HepG2 (cell line): Measurements from ENCODE around the gene INAFM1. TPM values are rescaled to one million over a fixed set of nuclear protein-coding genes. Genes with fewer than 3 reads are reported as not detected.

ENCODE experiments used
- DNMT3B ChIP-seq: conservative IDR thresholded peaks from 2 replicates; pipeline ENCODE4 v1.6.1; 2016; ENCODE audit warnings: missing biosample characterization, control low read depth
- FOSL1 ChIP-seq: sonication (generic); formaldehyde crosslinking; IDR thresholded peaks from 2 replicates; pipeline ENCODE4 v1.9.0; 2021; ENCODE audit warnings: missing genetic modification reagents, borderline replicate concordance
- FOSL2 ChIP-seq: sonication (generic); formaldehyde crosslinking; IDR thresholded peaks from 2 replicates; pipeline ENCODE4 v1.4.0; 2020; ENCODE audit warnings: missing genetic modification reagents
- HMGA1 ChIP-seq: sonication (generic); formaldehyde crosslinking; conservative IDR thresholded peaks from 2 replicates; pipeline ENCODE4 v1.4.0; 2020; ENCODE audit warnings: missing genetic modification reagents
- MAZ ChIP-seq, 2 experiments: sonication (generic) in 1 of 2; formaldehyde crosslinking in 1 of 2; IDR thresholded peaks; 2 replicates each; pipeline versions ENCODE4 v1.5.0 to v1.6.1; 2012 to 2020; ENCODE audit warnings: low read depth in 2 of 2, mild to moderate bottlenecking in 2 of 2, borderline replicate concordance in 1 of 2, improper control_type of control experiment in 1 of 2, low read length in 1 of 2, missing genetic modification reagents in 1 of 2, moderate library complexity in 1 of 2
- MZF1 ChIP-seq: sonication (generic); formaldehyde crosslinking; IDR thresholded peaks from 2 replicates; pipeline ENCODE4 v1.8.1; 2023; ENCODE audit warnings: mild to moderate bottlenecking, missing genetic modification reagents, borderline replicate concordance
- PHB2 ChIP-seq: fragments of 450-650 bp; IDR thresholded peaks from 2 replicates; pipeline ENCODE4 v1.6.1; 2018; ENCODE audit not compliant: partially characterized antibody
- SRSF9 ChIP-seq: fragments of 200-400 bp; formaldehyde crosslinking; IDR thresholded peaks from 2 replicates; pipeline ENCODE4 v1.6.1; 2018; ENCODE audit warnings: borderline replicate concordance, mild to moderate bottlenecking, low read depth, low read length; ENCODE audit not compliant: insufficient read depth, poor library complexity, severe bottlenecking
- ZNF441 ChIP-seq: sonication (generic); formaldehyde crosslinking; IDR thresholded peaks from 2 replicates; pipeline ENCODE4 v1.7.0; 2021; ENCODE audit warnings: missing genetic modification reagents, borderline replicate concordance
- polyA plus RNA-seq, 8 experiments: library from polyadenylated mRNA; depleted of rRNA in 3 of 8; stranded (reverse) in 7 of 8; unstranded in 1 of 8; fragments of >200 nt; fragmentation: Illumina TruSeq in 4 of 8; extraction: Trizol in 4 of 8; gene quantifications; 2 replicates each; pipeline versions ENCODE4 v1.2.1 to v1.2.3, GENCODE V29; 2011 to 2016; ENCODE audit warnings: low read depth in 4 of 8, missing spikeins in 1 of 8, mixed read lengths in 1 of 8; ENCODE audit not compliant: insufficient read depth in 1 of 8
- total RNA-seq, 5 experiments: library from RNA; depleted of rRNA; stranded (reverse); fragments of >200 nt; fragmentation: Illumina TruSeq; extraction: Trizol; gene quantifications; 2 replicates each; pipeline ENCODE4 v1.2.3, GENCODE V29; 2016; ENCODE audit warnings: low read depth in 1 of 5
- TF ChIP-seq, protein P1 (sequence below): IDR thresholded peaks from 2 replicates; pipeline ENCODE4 v1.6.1; 2012; ENCODE audit warnings: low read depth, low read length, improper control_type of control experiment
- TF ChIP-seq, protein P2 (sequence below), 2 experiments: sonication (generic) in 1 of 2; formaldehyde crosslinking in 1 of 2; IDR thresholded peaks; 2 replicates each; pipeline versions ENCODE4 v1.4.0 to v1.6.1; 2016 to 2020; ENCODE audit warnings: borderline replicate concordance in 1 of 2, low read depth in 1 of 2, mild to moderate bottlenecking in 1 of 2, missing genetic modification reagents in 1 of 2
- TF ChIP-seq, protein P3 (sequence below): sonication (generic); formaldehyde crosslinking; IDR thresholded peaks from 2 replicates; pipeline ENCODE4 v1.4.0; 2020; ENCODE audit warnings: missing genetic modification reagents, borderline replicate concordance
- TF ChIP-seq, protein P4 (sequence below): IDR thresholded peaks from 2 replicates; pipeline ENCODE4 v1.6.1; 2016; ENCODE audit warnings: low read depth
- TF ChIP-seq, protein P5 (sequence below): fragments of 450-650 bp; IDR thresholded peaks from 2 replicates; pipeline ENCODE4 v1.6.1; 2017
- TF ChIP-seq, protein P6 (sequence below): IDR thresholded peaks from 2 replicates; pipeline ENCODE4 v1.6.1; 2016; ENCODE audit warnings: mild to moderate bottlenecking, missing biosample characterization, missing genetic modification reagents

The INAFM1 gene
- total and polyA plus RNA-seq, 2 of the 13 experiments (the other 11 are each of a cell fraction or from before 2014, with no cell fraction given): 0.88 to 1.9 TPM

DNA sequence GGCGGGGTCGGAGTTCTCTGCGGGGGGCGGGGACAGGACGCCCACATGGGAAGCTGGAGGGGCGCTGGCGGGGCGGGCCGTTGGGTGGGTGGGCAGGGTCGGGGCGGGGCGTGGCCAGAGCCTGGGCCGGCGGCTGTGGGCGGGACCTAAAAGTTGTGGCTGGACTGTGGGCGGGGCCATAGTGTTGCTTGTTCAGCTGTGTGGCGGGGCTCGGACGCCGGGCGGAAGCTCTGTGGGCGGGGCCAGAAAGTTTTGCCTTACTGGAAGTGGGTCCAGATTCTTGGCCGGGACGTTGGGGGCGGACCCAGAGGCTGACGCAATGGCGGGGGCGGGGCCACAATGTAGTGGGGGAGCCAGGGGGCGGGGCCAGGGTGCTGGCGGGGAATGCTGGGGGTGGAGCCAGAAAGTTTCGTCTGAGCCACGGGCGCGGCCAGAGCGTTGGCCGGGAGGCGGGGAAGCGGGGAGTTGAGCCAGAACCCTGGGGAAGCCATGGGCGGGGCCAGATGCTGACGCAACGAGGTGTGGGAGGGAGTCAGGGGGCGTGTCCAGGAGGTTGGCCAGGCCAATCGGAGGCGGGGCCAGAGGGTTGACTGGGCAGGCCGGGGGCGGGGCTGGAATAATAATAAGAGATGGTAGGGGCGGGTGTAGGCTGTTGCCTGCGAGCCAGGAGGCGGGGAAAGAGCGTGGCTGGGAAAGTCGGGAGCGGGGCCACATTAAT, 17.8 kb upstream of the INAFM1 start (continued):
- TF ChIP-seq, protein P1, sequence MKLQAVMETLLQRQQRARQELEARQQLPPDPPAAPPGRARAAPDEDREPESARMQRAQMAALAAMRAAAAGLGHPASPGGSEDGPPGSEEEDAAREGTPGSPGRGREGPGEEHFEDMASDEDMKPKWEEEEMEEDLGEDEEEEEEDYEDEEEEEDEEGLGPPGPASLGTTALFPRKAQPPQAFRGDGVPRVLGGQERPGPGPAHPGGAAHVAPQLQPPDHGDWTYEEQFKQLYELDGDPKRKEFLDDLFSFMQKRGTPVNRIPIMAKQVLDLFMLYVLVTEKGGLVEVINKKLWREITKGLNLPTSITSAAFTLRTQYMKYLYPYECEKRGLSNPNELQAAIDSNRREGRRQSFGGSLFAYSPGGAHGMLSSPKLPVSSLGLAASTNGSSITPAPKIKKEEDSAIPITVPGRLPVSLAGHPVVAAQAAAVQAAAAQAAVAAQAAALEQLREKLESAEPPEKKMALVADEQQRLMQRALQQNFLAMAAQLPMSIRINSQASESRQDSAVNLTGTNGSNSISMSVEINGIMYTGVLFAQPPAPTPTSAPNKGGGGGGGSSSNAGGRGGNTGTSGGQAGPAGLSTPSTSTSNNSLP: peak; percentile 24; the same call in 1 of the 2 replicates
- TF ChIP-seq MAZ (IDR thresholded peaks at IDR 0.05; ENCODE audit: borderline replicate concordance, low read depth, low read length) (peak; percentile 50; the same call in 1 of the 2 replicates), MAZ (CRISPR knock-in tag; IDR thresholded peaks at IDR 0.05; ENCODE audit: low read depth) (no peak), PHB2 (no peak), FOSL1 (CRISPR knock-in tag) (no peak), DNMT3B (CRISPR knock-in tag) (no peak), ZNF441 (CRISPR knock-in tag) (no peak), SRSF9 (no peak), HMGA1 (CRISPR knock-in tag) (no peak), MZF1 (no peak), FOSL2 (no peak)
- TF ChIP-seq, protein P2, sequence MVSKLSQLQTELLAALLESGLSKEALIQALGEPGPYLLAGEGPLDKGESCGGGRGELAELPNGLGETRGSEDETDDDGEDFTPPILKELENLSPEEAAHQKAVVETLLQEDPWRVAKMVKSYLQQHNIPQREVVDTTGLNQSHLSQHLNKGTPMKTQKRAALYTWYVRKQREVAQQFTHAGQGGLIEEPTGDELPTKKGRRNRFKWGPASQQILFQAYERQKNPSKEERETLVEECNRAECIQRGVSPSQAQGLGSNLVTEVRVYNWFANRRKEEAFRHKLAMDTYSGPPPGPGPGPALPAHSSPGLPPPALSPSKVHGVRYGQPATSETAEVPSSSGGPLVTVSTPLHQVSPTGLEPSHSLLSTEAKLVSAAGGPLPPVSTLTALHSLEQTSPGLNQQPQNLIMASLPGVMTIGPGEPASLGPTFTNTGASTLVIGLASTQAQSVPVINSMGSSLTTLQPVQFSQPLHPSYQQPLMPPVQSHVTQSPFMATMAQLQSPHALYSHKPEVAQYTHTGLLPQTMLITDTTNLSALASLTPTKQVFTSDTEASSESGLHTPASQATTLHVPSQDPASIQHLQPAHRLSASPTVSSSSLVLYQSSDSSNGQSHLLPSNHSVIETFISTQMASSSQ (IDR thresholded peaks at IDR 0.05; ENCODE audit: low read depth): no peak
- TF ChIP-seq, protein P2 (CRISPR knock-in tag; IDR thresholded peaks at IDR 0.05; ENCODE audit: borderline replicate concordance): no peak
- TF ChIP-seq, protein P3, sequence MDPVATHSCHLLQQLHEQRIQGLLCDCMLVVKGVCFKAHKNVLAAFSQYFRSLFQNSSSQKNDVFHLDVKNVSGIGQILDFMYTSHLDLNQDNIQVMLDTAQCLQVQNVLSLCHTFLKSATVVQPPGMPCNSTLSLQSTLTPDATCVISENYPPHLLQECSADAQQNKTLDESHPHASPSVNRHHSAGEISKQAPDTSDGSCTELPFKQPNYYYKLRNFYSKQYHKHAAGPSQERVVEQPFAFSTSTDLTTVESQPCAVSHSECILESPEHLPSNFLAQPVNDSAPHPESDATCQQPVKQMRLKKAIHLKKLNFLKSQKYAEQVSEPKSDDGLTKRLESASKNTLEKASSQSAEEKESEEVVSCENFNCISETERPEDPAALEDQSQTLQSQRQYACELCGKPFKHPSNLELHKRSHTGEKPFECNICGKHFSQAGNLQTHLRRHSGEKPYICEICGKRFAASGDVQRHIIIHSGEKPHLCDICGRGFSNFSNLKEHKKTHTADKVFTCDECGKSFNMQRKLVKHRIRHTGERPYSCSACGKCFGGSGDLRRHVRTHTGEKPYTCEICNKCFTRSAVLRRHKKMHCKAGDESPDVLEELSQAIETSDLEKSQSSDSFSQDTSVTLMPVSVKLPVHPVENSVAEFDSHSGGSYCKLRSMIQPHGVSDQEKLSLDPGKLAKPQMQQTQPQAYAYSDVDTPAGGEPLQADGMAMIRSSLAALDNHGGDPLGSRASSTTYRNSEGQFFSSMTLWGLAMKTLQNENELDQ (CRISPR knock-in tag): no peak
- TF ChIP-seq, protein P4, sequence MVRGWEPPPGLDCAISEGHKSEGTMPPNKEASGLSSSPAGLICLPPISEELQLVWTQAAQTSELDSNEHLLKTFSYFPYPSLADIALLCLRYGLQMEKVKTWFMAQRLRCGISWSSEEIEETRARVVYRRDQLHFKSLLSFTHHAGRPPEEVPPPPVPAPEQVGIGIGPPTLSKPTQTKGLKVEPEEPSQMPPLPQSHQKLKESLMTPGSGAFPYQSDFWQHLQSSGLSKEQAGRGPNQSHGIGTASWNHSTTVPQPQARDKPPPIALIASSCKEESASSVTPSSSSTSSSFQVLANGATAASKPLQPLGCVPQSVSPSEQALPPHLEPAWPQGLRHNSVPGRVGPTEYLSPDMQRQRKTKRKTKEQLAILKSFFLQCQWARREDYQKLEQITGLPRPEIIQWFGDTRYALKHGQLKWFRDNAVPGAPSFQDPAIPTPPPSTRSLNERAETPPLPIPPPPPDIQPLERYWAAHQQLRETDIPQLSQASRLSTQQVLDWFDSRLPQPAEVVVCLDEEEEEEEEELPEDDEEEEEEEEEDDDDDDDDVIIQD (CRISPR knock-in tag): no peak
- TF ChIP-seq, protein P5, sequence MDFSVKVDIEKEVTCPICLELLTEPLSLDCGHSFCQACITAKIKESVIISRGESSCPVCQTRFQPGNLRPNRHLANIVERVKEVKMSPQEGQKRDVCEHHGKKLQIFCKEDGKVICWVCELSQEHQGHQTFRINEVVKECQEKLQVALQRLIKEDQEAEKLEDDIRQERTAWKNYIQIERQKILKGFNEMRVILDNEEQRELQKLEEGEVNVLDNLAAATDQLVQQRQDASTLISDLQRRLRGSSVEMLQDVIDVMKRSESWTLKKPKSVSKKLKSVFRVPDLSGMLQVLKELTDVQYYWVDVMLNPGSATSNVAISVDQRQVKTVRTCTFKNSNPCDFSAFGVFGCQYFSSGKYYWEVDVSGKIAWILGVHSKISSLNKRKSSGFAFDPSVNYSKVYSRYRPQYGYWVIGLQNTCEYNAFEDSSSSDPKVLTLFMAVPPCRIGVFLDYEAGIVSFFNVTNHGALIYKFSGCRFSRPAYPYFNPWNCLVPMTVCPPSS: no peak
- TF ChIP-seq, protein P6, sequence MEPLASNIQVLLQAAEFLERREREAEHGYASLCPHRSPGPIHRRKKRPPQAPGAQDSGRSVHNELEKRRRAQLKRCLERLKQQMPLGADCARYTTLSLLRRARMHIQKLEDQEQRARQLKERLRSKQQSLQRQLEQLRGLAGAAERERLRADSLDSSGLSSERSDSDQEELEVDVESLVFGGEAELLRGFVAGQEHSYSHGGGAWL (CRISPR knock-in tag): 0 out of 2 replicates have a peak, but pooled peaks have one; percentile 6
